ENCODE measurements around the gene PIP5KL1.

The PIP5KL1 gene

GRCh38 chr9:127876026-127876763 lies 54.4 kb downstream of the PIP5KL1 start:
- H3K27ac ChIP-seq (ENCODE audit: low read depth, low read length) = no peak overlapping the region
- no peak overlapping the region for H2AFZ ChIP-seq (ENCODE audit: low read length, unreplicated experiment)

DNA sequence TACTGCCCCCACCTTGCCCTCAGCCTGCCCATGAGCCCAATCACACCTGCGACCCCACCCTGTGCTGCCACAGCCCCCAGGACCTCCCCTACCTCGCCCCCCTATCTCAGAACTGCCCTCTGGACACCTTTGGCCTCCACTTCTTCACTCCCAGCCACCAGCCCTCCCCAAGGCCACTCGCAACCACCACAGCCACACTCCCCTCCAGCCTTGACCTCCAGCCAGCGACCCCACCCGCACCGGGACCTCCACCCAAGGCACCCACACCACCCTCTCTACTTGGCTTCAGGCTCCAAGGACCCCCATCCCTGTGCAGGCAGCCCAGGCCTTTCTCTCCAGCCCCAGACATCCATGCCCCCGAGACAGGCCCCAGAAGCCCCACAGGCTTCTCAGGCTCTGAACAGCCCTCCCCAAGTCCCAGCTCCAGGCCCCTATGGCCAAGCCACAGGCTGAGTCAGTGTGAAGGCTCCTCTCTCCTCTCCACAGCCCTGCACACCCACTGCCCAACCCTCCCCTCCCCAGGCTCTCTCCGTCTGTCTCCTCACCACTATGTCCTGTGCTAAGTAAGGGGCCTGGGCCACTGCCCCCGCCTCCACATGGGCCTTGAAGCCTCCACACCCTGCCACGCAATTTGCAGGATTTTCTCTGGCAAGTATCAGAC lies 55.1 kb downstream of the PIP5KL1 start:
- H3K4me1 ChIP-seq (ENCODE audit: control insufficient read depth, insufficient read depth, low read length, unreplicated experiment) = peaks cover 45% of the 10 kb centered on the region
- no peaks in the 10 kb centered on the region for H3K27me3 ChIP-seq (ENCODE audit: insufficient read depth, low read length)
- H3K4me3 ChIP-seq (ENCODE audit: low read depth, low read length) = no peak overlapping the region; the same call in 1 of the 2 replicates
- H3K27ac ChIP-seq (ENCODE audit: low read depth, low read length) = no peak overlapping the region
- H3K36me3 ChIP-seq (ENCODE audit: insufficient read depth, low read length) = no peaks in the 10 kb centered on the region
- peaks cover 3% of the 10 kb centered on the region for H3K79me2 ChIP-seq (ENCODE audit: control insufficient read depth, insufficient read depth, low read length, unreplicated experiment)
- no peak overlapping the region for H2AFZ ChIP-seq (ENCODE audit: low read length, unreplicated experiment)

More at GRCh38 chr9:127876026-127876763, 54.4 kb downstream of the PIP5KL1 start:
- Histone ChIP-seq H3K4me3 (ENCODE audit: low read depth, low read length) (peak overlapping the region; percentile 83), H3K36me3 (ENCODE audit: insufficient read depth, low read length) (no peaks in the 10 kb centered on the region), H3K27me3 (ENCODE audit: insufficient read depth, low read length) (no peaks in the 10 kb centered on the region), H3K4me1 (ENCODE audit: control insufficient read depth, insufficient read depth, low read length, unreplicated experiment) (peaks cover 45% of the 10 kb centered on the region), H3K79me2 (ENCODE audit: control insufficient read depth, insufficient read depth, low read length, unreplicated experiment) (peaks cover 3% of the 10 kb centered on the region)

GRCh38 chr9:127874301-127875221 lies 56.0 kb downstream of the PIP5KL1 start:
- H3K79me2 ChIP-seq (ENCODE audit: control insufficient read depth, insufficient read depth, low read length, unreplicated experiment) = peaks cover 3% of the 10 kb centered on the region

DNA sequence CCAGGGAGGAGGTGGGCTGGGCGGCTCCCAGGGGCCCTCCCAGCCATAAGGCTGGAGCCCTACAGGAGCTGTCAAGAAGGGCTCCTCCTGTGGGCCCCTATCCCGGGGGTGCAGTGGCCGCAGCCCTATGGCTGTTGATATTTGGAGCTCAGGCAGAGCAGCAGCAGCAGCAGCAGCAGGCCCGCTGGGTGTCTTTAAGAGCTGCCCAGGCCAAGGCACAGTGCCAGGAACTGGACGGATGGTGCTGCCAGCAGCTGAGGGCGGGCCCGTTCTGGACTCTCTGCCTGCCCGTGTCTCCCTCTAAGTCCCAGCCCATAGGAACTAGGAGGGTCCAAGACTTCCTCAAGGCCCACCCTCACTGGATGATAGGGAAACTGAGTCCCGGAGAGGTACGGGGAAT lies 56.7 kb downstream of the PIP5KL1 start:
- Histone ChIP-seq H3K79me2 (ENCODE audit: control insufficient read depth, insufficient read depth, low read length, unreplicated experiment) (peaks cover 3% of the 10 kb centered on the region), H3K4me1 (ENCODE audit: control insufficient read depth, insufficient read depth, low read length, unreplicated experiment) (peaks cover 45% of the 10 kb centered on the region), H3K27me3 (ENCODE audit: insufficient read depth, low read length) (no peaks in the 10 kb centered on the region), H3K4me3 (ENCODE audit: low read depth, low read length) (no peak overlapping the region), H2AFZ (ENCODE audit: low read length, unreplicated experiment) (no peak overlapping the region), H3K27ac (ENCODE audit: low read depth, low read length) (no peak overlapping the region), H3K36me3 (ENCODE audit: insufficient read depth, low read length) (peaks cover 3% of the 10 kb centered on the region; the same call in 1 of the 2 replicates)

More at GRCh38 chr9:127874301-127875221, 56.0 kb downstream of the PIP5KL1 start:
- no peak overlapping the region for H2AFZ ChIP-seq (ENCODE audit: low read length, unreplicated experiment)
- no peak overlapping the region for H3K27ac ChIP-seq (ENCODE audit: low read depth, low read length)
- H3K36me3 ChIP-seq (ENCODE audit: insufficient read depth, low read length) = peaks cover 1% of the 10 kb centered on the region; the same call in 1 of the 2 replicates
- peaks cover 45% of the 10 kb centered on the region for H3K4me1 ChIP-seq (ENCODE audit: control insufficient read depth, insufficient read depth, low read length, unreplicated experiment)
- H3K4me3 ChIP-seq (ENCODE audit: low read depth, low read length) = no peak overlapping the region
- H3K27me3 ChIP-seq (ENCODE audit: insufficient read depth, low read length) = no peaks in the 10 kb centered on the region

DNA sequence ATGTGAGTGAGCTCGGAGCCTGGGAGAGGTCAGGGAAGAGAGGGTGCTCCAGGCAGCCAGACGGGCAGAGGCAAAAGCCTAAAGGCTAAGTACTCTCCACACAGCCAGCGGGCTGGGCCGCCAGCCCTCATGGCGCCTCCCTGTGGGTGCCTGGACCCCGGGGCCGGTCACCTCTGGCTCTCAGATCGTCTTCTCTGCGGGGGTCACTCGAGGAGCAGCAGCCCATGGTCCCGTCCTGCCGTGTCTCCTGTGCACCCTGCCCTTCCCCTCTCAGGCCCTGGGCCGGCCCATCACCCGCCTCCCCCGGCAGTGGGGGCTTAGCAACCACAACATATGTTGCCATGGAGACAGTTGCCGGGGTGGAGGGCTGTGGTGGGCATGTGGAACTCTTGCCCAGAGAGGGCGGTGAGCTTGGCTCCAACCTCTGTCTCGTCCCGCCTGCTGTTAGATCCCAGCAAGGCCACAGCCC lies 57.3 kb downstream of the PIP5KL1 start:
- Histone ChIP-seq H3K27ac (ENCODE audit: low read depth, low read length) (no peak overlapping the region), H3K27me3 (ENCODE audit: insufficient read depth, low read length) (no peaks in the 10 kb centered on the region), H3K4me3 (ENCODE audit: low read depth, low read length) (no peak overlapping the region), H3K4me1 (ENCODE audit: control insufficient read depth, insufficient read depth, low read length, unreplicated experiment) (peaks cover 45% of the 10 kb centered on the region), H3K36me3 (ENCODE audit: insufficient read depth, low read length) (peaks cover 3% of the 10 kb centered on the region; the same call in 1 of the 2 replicates), H2AFZ (ENCODE audit: low read length, unreplicated experiment) (no peak overlapping the region), H3K79me2 (ENCODE audit: control insufficient read depth, insufficient read depth, low read length, unreplicated experiment) (peaks cover 3% of the 10 kb centered on the region)

- Histone ChIP-seq H3K4me1 (ENCODE audit: control insufficient read depth, insufficient read depth, low read length, unreplicated experiment) (peaks cover 41% of the 10 kb centered on the region), H3K4me3 (ENCODE audit: low read depth, low read length) (no peak overlapping the region), H3K36me3 (ENCODE audit: insufficient read depth, low read length) (peaks cover 3% of the 10 kb centered on the region; the same call in 1 of the 2 replicates), H3K27me3 (ENCODE audit: insufficient read depth, low read length) (no peaks in the 10 kb centered on the region), H2AFZ (ENCODE audit: low read length, unreplicated experiment) (no peak overlapping the region), H3K27ac (ENCODE audit: low read depth, low read length) (no peak overlapping the region), H3K79me2 (ENCODE audit: control insufficient read depth, insufficient read depth, low read length, unreplicated experiment) (peaks cover 3% of the 10 kb centered on the region)
Measured at GRCh38 chr9:127872369-127873222, 58.0 kb downstream of the PIP5KL1 start.

DNA sequence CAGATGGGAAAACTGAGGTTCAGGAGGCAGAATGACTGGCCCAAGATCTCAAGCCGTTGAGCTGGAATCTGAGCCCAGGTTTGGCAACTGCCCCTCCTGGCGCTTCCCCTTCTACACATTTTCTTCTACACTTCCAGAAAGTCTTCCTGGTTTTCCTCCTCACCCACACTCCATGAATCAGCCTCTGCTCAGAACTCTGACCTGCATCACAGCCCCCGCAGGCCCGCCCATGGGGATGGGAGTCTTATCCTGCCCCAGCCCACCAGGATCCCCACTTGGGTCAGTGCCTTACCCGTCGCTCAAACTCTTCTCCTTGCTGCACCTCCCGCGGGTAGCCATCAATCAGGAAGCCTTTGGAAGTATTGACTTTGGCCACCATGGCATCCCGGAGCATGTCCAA lies 59.0 kb downstream of the PIP5KL1 start:
- Histone ChIP-seq H3K79me2 (ENCODE audit: control insufficient read depth, insufficient read depth, low read length, unreplicated experiment) (peaks cover 3% of the 10 kb centered on the region), H3K4me1 (ENCODE audit: control insufficient read depth, insufficient read depth, low read length, unreplicated experiment) (peaks cover 36% of the 10 kb centered on the region), H3K27me3 (ENCODE audit: insufficient read depth, low read length) (no peaks in the 10 kb centered on the region), H2AFZ (ENCODE audit: low read length, unreplicated experiment) (no peak overlapping the region), H3K4me3 (ENCODE audit: low read depth, low read length) (no peak overlapping the region), H3K36me3 (ENCODE audit: insufficient read depth, low read length) (peaks cover 3% of the 10 kb centered on the region; the same call in 1 of the 2 replicates), H3K27ac (ENCODE audit: low read depth, low read length) (no peak overlapping the region)

- peaks cover 3% of the 10 kb centered on the region; the same call in 1 of the 2 replicates for H3K36me3 ChIP-seq (ENCODE audit: insufficient read depth, low read length)
- no peak overlapping the region for H3K27ac ChIP-seq (ENCODE audit: low read depth, low read length)
- H2AFZ ChIP-seq (ENCODE audit: low read length, unreplicated experiment) = no peak overlapping the region
- peaks cover 3% of the 10 kb centered on the region for H3K79me2 ChIP-seq (ENCODE audit: control insufficient read depth, insufficient read depth, low read length, unreplicated experiment)
- peaks cover 32% of the 10 kb centered on the region for H3K4me1 ChIP-seq (ENCODE audit: control insufficient read depth, insufficient read depth, low read length, unreplicated experiment)
- H3K4me3 ChIP-seq (ENCODE audit: low read depth, low read length) = no peak overlapping the region
- H3K27me3 ChIP-seq (ENCODE audit: insufficient read depth, low read length) = no peaks in the 10 kb centered on the region
Measured at GRCh38 chr9:127870887-127871286, 59.7 kb downstream of the PIP5KL1 start.
